GM21447 (cell line): ENCODE data around the gene TLE1.
"Not testable (repeated sequence)": the region's sequence is repeated elsewhere in the genome, so short reads cannot be mapped to it uniquely, and the experiment has no call there.

Experiments used
- ATAC-seq: cut with Tn5 transposase; IDR thresholded peaks from one replicate; pipeline ENCODE4 v1.9.1; 2021; ENCODE audit not compliant: unreplicated experiment

The TLE1 gene

GRCh38 chr9:81689343-81690175 lies at the start of gene TLE1:
TSS of gene TLE1 (minus strand) at chr9:81689547. CDS start at chr9:81688240, 1,307 bp downstream.
- ATAC-seq = peak; percentile 78

- no peak for ATAC-seq
Observed at GRCh38 chr9:81737871-81738507, 48.6 kb upstream of the TLE1 start.

- not testable (repeated sequence) for ATAC-seq
Observed at GRCh38 chr9:81730498-81730897, 41.2 kb upstream of the TLE1 start.

- ATAC-seq = peak; percentile 78
Observed at GRCh38 chr9:81729135-81729534, 39.8 kb upstream of the TLE1 start.

GRCh38 chr9:81724242-81724889 lies 35.0 kb upstream of the TLE1 start:
- ATAC-seq = no peak

- ATAC-seq = no peak
Observed at GRCh38 chr9:81722277-81722676, 32.9 kb upstream of the TLE1 start.

- ATAC-seq = no peak
Observed at GRCh38 chr9:81720450-81721086, 31.2 kb upstream of the TLE1 start.

GRCh38 chr9:81719972-81720371 lies 30.6 kb upstream of the TLE1 start:
- ATAC-seq = no peak

GRCh38 chr9:81718244-81718643 lies 28.9 kb upstream of the TLE1 start:
- no peak for ATAC-seq

- ATAC-seq = no peak
Observed at GRCh38 chr9:81717747-81718077, 28.4 kb upstream of the TLE1 start.

GRCh38 chr9:81717061-81717746 lies 27.9 kb upstream of the TLE1 start:
- ATAC-seq = no peak

GRCh38 chr9:81716409-81716808 lies 27.1 kb upstream of the TLE1 start:
- no peak for ATAC-seq

- ATAC-seq = no peak
Observed at GRCh38 chr9:81705578-81705977, 16.2 kb upstream of the TLE1 start.

GRCh38 chr9:81694541-81694940 lies 5.2 kb upstream of the TLE1 start:
- no peak for ATAC-seq

GRCh38 chr9:81693671-81694378 lies 4.5 kb upstream of the TLE1 start:
- no peak for ATAC-seq

- no peak for ATAC-seq
Observed at GRCh38 chr9:81690251-81690851, 1.0 kb upstream of the TLE1 start.

- peak; percentile 9 for ATAC-seq
Observed at GRCh38 chr9:81689093-81689342, 329 bp downstream of the TLE1 start.

GRCh38 chr9:81688262-81689092 lies 870 bp downstream of the TLE1 start:
- peak; percentile 7 for ATAC-seq

- ATAC-seq = no peak
Observed at GRCh38 chr9:81687521-81688261, 1.7 kb downstream of the TLE1 start.
